Measurements from ENCODE around the gene KAT6B.

The KAT6B gene

GRCh38 chr10:74991435-74991834 is 165.0 kb downstream of the KAT6B start:
- DNase-seq: no peak

- DNase-seq: no peak
Observed at GRCh38 chr10:74992068-74992467, 165.7 kb downstream of the KAT6B start.

- DNase-seq: no peak
Observed at GRCh38 chr10:74993649-74994048, 167.2 kb downstream of the KAT6B start.

GRCh38 chr10:74994854-74995253 is 168.5 kb downstream of the KAT6B start:
- DNase-seq: no peak

- no peak for DNase-seq
Observed at GRCh38 chr10:74995806-74996205, 169.4 kb downstream of the KAT6B start.

GRCh38 chr10:74997163-74997562 is 170.8 kb downstream of the KAT6B start:
- DNase-seq: no peak

GRCh38 chr10:75000748-75001321 is 174.4 kb downstream of the KAT6B start:
- no peak for DNase-seq

GRCh38 chr10:75001715-75002350 is 175.4 kb downstream of the KAT6B start:
- DNase-seq: no peak

GRCh38 chr10:75002351-75002725 is 175.9 kb downstream of the KAT6B start:
- no peak for DNase-seq

- DNase-seq: no peak
Observed at GRCh38 chr10:75002967-75003594, 176.7 kb downstream of the KAT6B start.

GRCh38 chr10:75003891-75004290 is 177.5 kb downstream of the KAT6B start:
- no peak for DNase-seq

- DNase-seq: no peak
Observed at GRCh38 chr10:75007646-75008045, 181.2 kb downstream of the KAT6B start.

- no peak for DNase-seq
Observed at GRCh38 chr10:75008952-75009351, 182.6 kb downstream of the KAT6B start.

- no peak for DNase-seq
Observed at GRCh38 chr10:75009426-75009825, 183.0 kb downstream of the KAT6B start.

- no peak for DNase-seq
Observed at GRCh38 chr10:75010373-75010772, 184.0 kb downstream of the KAT6B start.

- no peak for DNase-seq
Observed at GRCh38 chr10:75011221-75011620, 184.8 kb downstream of the KAT6B start.

- no peak for DNase-seq
Observed at GRCh38 chr10:75012471-75012870, 186.1 kb downstream of the KAT6B start.

GRCh38 chr10:75013007-75013406 is 186.6 kb downstream of the KAT6B start:
- no peak for DNase-seq

GRCh38 chr10:75013522-75013921 is 187.1 kb downstream of the KAT6B start:
- DNase-seq: no peak

- no peak for DNase-seq
Observed at GRCh38 chr10:75014516-75015230, 188.3 kb downstream of the KAT6B start.

GRCh38 chr10:75015442-75015841 is 189.0 kb downstream of the KAT6B start:
- no peak for DNase-seq

GRCh38 chr10:75016325-75016724 is 189.9 kb downstream of the KAT6B start:
- DNase-seq: no peak

GRCh38 chr10:75018251-75018650 is 191.9 kb downstream of the KAT6B start:
- no peak for DNase-seq
